GM21367 (cell line): Measurements from ENCODE around the gene DMD.
"Not testable (repeated sequence)": the region's sequence is repeated elsewhere in the genome, so short reads cannot be mapped to it uniquely, and the experiment has no call there.

Experiments
- ATAC-seq: cut with Tn5 transposase; IDR thresholded peaks from one replicate; pipeline ENCODE4 v1.9.1; 2021; ENCODE audit not compliant: unreplicated experiment

DMD gene

DNA sequence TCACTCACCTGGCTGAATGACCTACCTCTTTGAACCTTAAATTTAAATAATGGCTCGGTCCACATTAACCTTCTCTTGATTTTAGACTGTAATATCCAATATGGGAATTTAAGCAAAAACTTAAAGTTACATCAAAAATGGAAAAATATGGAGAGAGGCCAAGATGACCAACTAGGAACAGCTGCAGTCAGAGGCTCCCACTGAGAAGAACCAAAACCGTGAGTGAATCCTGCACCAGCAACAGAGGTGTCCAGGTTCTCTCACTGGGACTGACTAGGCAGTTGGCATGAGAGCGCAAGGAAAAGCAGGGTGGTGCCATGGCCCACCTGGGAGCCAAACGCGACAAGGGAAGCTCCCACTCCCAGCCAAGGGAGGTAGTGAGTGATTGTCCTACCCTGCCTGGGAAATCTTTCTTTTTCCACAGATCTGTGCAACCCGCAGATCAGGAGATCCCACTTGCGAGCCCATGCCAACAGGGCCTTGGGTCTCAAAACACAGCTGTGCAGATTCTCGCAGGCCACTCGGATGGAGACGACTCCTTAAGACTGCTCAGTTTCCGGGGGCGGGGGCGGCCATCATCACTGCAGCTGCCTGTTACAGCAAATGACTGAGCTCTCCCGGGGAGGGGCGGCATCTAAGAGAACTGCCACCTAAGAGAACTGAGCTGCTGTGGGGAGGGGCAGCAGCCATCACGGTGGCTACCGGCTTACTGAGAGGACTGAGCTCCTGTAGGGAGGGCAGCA lies 343.4 kb downstream of the DMD start:
- no peak for ATAC-seq

DNA sequence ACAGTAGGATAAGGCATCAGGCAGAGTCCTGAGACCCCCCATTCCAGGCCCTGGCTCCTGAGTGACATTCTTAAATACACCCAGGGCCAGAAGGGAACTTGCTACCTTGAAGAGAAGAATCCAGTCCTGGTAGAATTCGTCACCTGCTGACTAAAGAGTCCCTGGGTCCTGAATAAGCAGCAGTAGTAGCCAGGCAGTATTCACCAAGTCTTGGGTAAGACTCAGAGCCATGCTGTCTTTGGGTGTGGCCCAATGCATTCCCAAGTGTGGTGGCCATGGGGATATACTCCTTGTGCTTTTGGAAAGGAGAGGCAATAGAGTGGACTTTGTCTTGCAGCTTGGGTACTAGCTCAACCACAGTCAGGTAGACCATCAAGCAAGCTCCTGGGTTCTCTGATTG lies 359.1 kb downstream of the DMD start:
- ATAC-seq: no peak

DNA sequence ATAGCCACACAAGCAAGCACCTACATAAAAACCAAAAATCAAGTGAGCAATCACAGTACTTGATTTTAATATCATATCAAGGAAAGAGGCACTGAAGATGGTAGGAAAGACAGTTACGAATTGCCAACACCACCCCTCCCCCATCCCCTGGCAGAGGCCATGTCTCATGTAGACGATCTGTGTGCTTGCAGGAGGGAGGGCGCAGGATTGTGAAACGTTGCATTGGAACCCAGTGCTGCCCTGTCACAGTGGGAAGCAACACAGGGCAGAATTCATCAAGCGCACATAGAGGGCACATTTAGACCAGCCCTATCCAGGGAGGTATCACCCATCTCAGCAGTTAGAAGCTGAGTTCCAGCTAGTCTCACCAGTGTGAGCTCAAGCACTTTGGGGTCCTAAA lies 359.8 kb downstream of the DMD start:
- no peak for ATAC-seq

DNA sequence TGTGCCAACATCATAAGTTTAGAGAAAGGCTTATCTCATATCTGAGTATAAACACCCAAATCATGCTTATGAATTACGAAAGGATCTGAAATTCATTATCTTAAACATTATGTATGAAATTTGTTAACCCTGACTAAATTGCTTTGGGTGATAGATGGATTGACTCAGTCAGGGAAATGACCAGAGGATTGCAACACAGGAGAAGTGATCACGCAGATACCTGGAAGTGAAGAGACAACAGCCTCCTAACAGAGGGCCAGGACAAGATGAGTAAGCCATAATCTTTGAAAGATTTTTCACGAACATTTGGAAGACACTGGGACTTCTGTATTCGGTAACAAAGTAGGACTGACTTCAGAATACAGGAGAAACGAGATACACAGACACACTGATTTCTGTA lies 363.4 kb downstream of the DMD start:
- no peak for ATAC-seq

DNA sequence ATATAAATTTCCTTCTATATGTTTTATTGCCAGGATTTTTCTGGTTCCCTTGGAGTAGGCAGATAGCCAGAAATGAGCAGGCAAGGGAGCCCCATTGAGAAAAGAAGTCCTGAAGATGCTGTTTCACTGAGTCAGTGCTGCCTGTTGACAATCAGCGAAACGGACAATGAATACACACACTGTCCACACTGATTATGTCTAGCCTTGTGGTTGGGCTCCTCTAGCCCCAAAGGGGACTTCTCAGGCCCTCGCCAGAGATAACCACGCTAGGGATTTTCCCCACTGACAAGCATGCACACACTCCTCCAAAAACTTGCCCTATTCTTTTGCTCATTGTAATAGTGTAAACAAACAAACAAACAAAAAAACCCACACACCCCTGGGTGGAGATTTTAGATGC lies 369.3 kb downstream of the DMD start:
- no peak for ATAC-seq

DNA sequence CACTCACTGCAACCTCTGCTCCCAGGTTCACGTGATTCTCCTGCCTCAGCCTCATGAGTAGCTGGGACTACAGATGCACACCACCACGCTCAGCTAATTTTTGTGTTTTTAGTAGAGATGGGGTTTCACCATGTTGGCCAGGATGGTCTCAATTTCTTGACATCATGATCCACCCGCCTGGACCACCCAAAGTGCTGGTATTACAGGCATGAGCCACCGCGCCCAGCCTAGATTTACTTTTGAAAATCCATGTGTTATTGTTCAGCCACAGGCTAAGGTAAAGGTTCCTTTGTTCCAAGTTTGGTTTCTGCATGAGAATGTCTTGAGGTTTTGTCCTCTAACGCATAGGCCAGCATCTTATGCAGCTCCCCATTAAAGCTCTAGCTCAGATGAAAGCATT lies 371.6 kb downstream of the DMD start:
- no peak for ATAC-seq

DNA sequence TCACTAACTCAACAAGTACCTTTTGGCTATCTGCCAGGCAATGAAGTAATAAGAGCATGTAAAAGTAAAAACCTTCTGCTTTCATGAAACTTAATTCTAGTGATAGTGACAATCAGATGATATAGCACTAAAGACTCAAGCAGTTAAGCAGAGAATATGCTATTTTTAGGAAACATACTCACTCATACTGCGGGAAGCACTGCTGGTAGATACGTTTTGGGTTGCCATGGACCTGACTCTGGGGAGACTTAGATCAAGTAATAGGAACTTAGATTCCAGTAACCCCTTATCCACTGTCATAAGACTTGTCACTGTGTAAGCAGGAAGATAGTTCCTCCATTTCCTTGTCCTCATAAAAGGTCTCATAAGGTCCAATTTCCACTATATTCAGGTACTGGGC lies 386.3 kb downstream of the DMD start:
- no peak for ATAC-seq

DNA sequence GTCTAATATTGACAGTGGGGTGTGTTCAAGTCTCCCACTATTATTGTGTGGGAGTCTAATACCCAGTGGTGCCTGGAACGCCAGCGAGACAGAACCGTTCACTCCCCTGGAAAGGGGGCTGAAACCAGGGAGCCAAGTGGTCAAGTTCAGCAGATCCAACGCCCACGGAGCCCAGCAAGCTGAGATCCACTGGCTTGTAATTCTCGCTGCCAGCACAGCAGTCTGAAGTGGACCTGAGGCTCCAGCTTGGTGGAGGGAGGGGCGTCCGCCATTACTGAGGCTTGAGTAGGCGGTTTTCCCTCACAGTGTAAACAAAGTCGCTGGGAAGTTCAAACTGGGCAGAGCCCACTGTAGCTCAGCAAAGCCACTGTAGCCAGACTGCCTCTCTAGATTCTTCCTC lies 407.3 kb downstream of the DMD start:
- no peak for ATAC-seq

DNA sequence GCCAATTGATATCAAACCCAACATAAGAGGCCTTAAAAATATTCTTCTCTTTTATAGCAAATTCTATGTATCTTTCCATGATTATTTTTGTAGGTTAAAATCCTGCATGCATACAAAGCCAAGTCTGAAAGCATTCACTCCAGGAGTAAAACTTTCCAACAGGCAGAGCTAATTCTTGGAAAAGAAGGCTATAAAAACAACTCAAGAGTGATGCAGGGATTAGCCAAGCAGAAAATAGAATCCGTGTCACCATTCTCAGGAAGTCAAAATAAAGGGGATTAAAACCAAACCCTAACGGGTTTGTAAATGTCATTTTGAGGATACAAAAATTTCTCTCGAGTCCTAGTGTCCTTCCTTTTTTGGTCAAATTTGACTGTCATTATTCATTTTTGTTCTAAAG lies 412.4 kb downstream of the DMD start:
- no peak for ATAC-seq

DNA sequence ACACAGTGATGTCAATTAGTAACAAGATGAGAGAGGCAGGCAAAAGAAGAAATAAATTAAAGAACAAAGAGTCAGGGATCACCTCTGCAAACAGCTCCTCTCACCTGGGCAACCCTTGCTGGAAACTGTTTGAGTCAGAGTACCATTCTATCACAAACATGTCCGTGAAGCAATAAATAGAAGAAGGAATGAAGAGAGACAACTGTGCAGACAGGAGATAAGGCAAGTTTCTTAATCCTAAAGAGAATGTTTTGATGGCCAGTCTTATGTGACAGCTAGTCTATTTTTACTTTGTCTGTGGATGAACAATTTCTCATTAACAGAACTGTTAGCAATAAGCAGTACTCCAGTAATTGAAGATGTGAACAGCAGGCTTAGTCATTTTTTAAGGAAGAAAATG lies 422.4 kb downstream of the DMD start:
- ATAC-seq: no peak

DNA sequence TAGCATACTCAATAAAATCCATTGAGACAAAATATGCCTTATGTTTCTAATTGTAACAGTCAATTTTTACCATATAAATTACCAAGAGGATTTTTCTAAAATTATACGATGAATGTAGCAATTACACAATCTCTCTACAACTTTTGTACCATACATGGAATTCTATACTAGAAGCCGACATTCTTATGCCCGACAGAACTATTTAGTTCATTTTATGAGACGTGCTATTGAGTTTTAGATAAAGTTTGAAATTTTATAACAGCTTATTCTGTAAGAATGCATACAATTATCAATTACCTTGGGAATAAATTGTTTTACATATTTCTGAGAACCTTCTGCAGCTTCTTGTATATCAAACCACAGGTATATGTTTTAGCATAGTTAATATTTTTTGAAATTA lies 431.2 kb downstream of the DMD start:
- ATAC-seq: no peak

DNA sequence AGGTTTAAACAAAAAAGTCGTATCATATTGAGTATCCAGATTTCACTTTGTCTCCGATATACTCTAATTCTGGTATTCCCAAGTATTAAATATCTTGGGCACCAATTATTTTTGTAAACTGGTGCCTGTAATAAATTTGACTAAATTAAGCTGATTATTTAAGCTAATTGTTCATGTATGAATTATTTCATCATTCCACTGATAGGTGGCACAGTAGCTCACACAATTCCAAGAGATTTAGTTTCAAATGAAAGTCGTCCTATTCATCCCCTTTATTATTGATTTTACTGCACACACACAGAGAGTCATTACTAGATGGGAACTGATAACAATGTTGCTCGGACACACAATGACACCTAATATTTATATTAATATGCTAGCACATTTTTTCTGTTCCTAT lies 432.4 kb downstream of the DMD start:
- no peak for ATAC-seq

DNA sequence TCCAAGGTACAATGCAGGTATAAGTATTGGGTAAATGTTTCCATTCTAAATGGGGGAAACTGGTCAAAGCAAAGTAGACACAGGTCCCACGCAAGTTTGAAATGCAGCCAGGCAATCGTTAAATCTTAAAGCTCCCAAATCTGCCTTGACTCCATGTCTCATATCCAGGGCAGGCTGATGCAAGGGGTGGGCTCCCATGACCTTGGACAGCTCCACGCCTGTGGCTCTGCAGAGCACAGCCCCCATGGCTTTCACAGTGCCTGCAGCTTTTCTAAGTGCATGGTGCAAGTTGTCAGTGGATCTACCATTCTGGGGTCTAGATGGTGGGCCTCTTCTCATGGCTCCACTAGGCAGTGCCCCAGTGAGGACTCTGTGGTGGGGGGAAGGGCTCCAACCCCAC lies 436.4 kb downstream of the DMD start:
- no peak for ATAC-seq

DNA sequence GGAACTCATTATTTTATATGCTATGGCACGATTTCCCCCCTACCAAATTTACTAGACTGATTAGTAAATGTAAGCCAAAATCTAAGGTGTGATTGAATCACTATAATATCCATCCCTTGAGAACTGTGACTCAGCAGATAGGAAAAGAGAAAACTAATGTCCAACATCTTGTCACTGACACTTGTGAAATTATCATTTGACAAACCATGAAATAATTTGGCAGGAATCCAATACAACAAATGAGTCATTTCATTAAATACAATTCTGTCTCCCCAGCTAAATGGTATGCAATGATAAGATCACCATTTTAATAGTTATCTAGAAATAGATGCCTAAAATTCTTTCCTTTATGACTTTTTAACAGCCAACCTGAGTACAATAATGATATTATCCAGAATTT lies 462.3 kb downstream of the DMD start:
- no peak for ATAC-seq

DNA sequence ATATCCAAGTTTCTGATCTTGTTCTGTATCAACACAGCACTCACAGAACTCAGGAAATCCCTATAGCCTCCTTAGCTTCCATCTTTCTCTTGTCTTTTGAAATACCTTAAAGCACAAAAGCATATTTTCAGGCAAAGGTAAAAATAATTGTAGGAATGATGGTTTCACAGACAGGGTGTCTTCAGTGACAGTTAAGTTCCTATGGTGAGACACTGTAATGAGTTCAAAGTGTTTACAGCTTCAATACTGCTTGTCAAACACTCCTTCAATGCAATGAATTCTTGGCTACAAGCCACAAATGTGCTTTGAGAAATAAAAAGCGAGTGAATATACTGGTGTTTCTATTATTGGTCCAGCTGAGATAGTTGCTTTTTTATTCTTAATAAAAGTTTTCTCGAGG lies 466.0 kb downstream of the DMD start:
- ATAC-seq: no peak

DNA sequence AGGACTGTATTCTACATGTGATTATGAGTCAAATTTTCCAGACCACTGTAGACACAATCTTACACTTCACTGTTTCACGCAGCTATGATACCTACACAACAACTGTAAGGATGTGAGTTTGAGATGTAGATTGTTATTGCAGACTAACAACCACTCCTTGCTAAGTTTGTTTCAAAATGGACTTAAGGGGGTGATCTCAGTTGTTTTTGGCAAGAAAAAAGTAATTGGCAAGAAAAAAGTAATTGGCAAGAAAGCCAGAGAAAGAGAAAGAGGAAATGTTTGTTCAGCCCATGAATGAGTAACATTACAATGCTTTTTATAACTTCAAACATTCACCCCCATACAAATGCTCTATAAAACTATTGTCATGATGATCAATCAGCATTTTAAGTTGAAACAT lies 466.4 kb downstream of the DMD start:
- no peak for ATAC-seq

DNA sequence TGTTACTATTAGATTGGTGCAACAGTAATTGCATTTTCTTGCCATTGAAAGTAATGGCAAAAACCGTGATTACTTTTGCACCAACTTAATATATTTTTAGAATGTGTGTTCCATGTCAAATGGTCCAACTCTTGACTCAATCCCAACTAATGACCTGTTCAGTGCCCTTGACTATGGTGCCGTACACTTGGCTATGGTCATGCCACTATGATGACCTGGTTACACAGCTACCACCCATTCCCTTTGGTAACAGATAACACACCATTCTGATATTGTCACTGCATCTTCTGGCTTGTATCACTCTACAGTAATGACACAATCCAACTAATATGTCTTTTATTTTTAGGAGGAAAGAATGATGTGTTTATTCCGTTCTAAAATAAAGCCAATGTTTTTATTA lies 469.4 kb downstream of the DMD start:
- ATAC-seq: no peak

DNA sequence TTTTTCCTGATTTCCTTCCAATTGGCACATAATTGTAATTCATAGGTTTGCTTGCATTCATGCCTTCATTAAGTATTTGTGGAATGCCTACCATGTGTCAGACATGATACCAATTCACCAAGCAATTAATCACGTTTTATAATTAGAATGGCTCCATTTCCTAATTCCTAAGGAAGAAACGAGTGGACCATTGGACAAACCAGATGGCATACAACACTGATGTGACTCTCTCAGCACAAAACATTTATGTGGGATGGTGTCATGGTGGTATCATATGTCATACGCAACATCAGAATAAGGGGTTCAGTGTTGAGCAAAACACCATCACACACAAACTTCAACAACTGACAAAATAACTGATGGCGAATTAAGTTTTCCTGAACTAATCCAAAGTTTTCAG lies 502.8 kb downstream of the DMD start:
- no peak for ATAC-seq

DNA sequence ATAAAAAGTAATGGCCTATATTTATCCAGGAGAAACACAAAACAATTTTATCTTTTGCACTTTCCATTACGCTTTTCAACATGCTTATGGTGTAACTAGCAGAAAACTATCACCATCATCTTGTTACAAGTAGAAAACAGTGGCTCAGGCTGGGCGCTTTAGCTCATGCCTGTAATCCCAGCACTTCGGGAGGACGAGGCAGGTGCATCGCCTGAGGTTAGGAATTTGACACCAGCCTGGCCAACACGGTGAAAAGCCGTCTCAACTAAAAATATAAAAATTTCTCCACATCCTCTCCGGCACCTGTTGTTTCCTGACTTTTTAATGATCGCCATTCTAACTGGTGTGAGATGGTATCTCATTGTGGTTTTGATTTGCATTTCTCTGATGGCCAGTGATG lies 506.0 kb downstream of the DMD start:
- not testable (repeated sequence) for ATAC-seq

DNA sequence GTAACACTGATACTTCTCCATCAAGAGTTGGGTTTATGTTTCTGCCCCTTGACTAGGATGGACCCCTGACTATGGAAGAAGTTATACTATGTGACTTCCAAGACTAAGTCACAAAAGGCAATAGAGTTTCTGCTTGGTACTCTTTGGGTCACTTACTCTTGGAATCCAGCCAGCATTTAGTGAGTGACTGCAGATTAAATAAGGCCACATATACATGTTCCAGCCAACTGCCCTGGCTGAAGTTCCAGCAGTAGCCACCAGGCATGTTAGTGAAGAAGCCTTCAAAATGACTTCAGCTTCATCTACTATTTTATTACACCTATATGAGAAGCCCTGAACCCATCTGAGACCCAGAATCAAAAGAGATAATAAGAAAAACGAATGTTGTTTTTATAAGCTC lies 524.0 kb downstream of the DMD start:
- ATAC-seq: no peak

DNA sequence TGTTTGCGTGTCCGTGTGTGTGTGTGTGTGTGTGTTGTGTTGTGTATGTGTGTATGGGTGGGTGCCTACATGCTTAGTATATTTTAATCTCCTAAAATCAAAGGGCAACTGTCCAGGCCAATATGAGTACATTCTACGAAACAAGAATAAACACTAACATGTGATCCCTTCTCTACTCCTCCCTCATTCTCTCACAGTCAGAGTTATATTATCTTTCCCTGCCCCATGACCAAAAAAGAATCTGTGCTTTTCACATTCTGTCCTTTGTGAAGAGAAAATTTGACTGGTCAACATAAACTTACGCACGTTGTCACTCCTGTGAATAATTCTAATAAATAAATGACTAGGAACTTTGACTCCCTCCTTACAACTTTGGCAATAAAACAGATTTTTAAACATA lies 532.9 kb downstream of the DMD start:
- ATAC-seq: no peak

DNA sequence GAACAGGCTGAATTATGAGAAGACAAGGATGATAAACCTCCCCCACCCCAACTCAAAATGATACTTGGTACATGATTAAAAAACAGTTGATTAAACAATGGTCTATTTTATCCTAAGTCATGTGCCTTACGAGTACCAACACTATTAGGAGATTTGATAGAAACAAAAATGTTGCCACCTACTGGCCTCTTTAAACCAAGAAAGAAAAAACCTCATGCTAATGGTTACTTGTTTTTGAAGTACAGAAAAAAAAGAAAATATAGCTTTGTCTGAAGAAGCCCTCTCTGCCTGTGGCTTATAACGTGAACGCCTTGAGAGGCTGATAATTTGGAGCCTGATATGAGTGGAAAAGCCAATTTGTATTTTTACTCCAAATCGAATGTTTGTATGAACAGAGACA lies 538.2 kb downstream of the DMD start:
- ATAC-seq: no peak

DNA sequence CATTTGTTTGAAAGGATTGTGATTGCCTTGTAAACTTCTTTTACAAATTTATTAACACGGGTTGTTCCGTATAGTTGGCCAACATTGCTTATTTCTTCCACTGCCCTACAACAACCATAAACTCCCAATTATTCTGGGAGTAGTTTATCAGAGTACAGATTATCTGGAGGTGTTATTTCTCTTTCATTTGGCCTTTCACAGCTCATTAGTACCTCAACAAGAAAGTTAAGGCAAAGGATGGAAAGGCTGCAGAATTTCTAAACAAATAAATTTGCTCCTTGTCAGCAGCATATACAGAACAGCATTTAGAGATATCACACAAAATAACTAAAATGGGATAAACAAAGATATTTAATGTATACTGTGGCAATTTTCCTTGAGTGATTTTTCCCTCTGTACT lies 548.8 kb downstream of the DMD start:
- no peak for ATAC-seq
